ENCODE results near the gene SLIT3. TPM values are rescaled to one million over a fixed set of nuclear protein-coding genes. Genes with fewer than 3 reads are reported as not detected.

Gene SLIT3
- total RNA-seq, 4 donors from 2014 or later: 10.8 to 30.8 (median 18.4) TPM

DNA sequence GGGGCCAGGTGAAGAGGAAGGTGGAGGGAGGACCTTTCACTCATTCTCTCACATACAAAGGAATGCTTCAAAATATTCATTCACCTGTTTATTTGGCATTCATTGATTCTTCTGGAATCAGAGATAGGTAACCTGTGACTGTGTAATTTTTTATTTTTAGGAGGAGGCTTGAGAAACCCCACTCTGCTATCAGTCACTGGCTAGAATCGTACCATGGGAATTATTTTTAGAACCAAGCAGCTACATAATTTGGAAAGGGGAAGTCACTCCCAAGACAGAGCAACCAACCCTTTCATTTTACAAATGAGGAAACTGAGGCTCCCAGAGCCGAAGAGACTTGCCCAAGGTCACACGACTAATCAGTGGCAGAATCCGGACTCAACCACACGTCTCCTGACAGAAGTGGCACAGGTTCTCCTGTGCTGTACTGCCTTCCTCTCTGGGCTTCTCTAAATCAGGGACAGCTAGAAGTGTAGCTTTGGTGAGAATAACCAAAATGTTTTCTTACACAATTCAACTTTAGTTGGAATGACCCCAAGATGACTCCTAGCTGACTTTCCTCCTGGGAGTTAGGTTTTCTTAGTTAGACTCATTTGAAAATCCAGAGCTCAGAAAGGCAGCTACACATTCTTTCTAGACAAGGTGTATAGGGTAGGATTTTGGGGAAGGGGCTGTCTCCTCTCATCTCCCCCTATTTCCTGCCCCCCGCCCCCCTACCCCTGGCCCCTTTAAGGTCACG, 457.5 kb downstream of the SLIT3 start:
- DNase-seq (ENCODE audit: low spot score in 2 of 2): no peak
- H3K27ac ChIP-seq: no peak overlapping the region
- H3K27me3 ChIP-seq: no peaks in the 10 kb centered on the region
- no peak overlapping the region for H3K4me3 ChIP-seq
- no peaks in the 10 kb centered on the region for H3K4me1 ChIP-seq
- 88% methylated on average over 7 of the region's 7 CpGs for WGBS
- H3K9me3 ChIP-seq: no peaks in the 10 kb centered on the region
- no peaks in the 10 kb centered on the region for H3K36me3 ChIP-seq
- TF ChIP-seq, protein P1, sequence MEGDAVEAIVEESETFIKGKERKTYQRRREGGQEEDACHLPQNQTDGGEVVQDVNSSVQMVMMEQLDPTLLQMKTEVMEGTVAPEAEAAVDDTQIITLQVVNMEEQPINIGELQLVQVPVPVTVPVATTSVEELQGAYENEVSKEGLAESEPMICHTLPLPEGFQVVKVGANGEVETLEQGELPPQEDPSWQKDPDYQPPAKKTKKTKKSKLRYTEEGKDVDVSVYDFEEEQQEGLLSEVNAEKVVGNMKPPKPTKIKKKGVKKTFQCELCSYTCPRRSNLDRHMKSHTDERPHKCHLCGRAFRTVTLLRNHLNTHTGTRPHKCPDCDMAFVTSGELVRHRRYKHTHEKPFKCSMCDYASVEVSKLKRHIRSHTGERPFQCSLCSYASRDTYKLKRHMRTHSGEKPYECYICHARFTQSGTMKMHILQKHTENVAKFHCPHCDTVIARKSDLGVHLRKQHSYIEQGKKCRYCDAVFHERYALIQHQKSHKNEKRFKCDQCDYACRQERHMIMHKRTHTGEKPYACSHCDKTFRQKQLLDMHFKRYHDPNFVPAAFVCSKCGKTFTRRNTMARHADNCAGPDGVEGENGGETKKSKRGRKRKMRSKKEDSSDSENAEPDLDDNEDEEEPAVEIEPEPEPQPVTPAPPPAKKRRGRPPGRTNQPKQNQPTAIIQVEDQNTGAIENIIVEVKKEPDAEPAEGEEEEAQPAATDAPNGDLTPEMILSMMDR (IDR thresholded peaks at IDR 0.05): no peak
- TF ChIP-seq POLR2AphosphoS5 (IDR thresholded peaks at IDR 0.05) (no peak), POLR2A (IDR thresholded peaks at IDR 0.05) (no peak), EP300 (IDR thresholded peaks at IDR 0.05) (no peak)

DNA sequence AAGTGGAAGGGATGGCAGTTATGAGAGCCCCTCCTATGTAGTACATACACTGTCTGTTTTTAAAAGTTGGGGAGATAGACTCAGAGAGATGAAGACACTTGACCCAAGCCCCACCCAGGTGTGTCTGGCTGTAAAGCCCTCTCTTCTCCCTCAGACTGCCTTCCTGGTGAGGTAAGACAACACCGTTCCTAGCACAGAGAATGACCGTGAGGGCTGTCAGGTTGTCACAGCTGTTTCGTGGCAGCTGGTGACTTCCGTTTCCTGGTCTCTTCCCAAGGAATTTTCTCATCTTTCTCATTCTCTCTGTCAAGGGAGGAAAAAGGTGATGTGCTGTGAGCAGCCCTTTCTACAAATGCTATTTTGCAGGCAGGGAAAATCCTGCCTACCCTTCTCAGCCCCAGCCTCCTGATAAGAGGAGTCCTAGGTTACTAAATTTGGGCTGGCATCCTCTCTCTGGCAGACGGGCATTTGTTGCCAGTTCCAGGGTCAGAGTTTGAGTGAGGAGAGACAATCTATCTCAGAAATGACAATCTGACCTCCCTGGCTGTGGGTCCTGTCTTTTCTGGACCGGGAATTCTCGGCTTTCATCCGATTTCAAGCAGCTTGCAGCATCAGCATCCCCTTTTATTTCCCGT, 458.3 kb downstream of the SLIT3 start:
- H3K4me1 ChIP-seq: no peaks in the 10 kb centered on the region
- no peak overlapping the region for H3K4me3 ChIP-seq
- no peak for DNase-seq (ENCODE audit: low spot score in 2 of 2)
- no peaks in the 10 kb centered on the region for H3K9me3 ChIP-seq
- H3K27ac ChIP-seq: no peak overlapping the region
- TF ChIP-seq, protein P1 (IDR thresholded peaks at IDR 0.05): no peak
- TF ChIP-seq POLR2A (IDR thresholded peaks at IDR 0.05) (no peak), EP300 (IDR thresholded peaks at IDR 0.05) (no peak), POLR2AphosphoS5 (IDR thresholded peaks at IDR 0.05) (no peak)
- 87% methylated on average over 9 of the region's 9 CpGs for WGBS
- H3K36me3 ChIP-seq: no peaks in the 10 kb centered on the region
- H3K27me3 ChIP-seq: no peaks in the 10 kb centered on the region

DNA sequence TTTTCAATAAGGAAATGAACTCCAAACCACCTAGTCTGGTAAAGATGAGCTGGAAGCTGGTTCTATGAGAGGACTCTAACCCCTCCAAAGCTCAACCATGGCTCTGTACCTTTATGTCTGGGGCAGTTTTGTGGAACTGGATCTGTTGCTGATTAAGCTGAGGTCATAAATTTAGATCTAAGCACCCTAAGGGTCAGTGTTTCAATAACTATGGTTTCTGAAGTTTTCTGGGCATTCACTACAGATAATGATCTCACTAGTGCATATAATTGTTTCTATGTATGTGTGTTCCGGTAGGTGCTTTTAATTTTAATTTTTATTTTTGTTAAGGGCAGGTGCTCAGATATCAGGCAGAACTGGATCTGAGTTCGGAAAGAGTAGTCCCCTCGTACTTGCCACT, 463.1 kb downstream of the SLIT3 start:
- no peaks in the 10 kb centered on the region for H3K9me3 ChIP-seq
- TF ChIP-seq, protein P1 (IDR thresholded peaks at IDR 0.05): no peak
- TF ChIP-seq POLR2A (IDR thresholded peaks at IDR 0.05): no peak
- no peak for TF ChIP-seq EP300 (IDR thresholded peaks at IDR 0.05)
- TF ChIP-seq POLR2AphosphoS5 (IDR thresholded peaks at IDR 0.05): no peak
- no peak for DNase-seq (ENCODE audit: low spot score in 2 of 2)
- no peak overlapping the region for H3K27ac ChIP-seq
- H3K27me3 ChIP-seq: no peaks in the 10 kb centered on the region
- H3K4me3 ChIP-seq: no peak overlapping the region
- H3K4me1 ChIP-seq: no peaks in the 10 kb centered on the region
- WGBS: 60% methylated on average over 3 of the region's 3 CpGs
- no peaks in the 10 kb centered on the region for H3K36me3 ChIP-seq

DNA sequence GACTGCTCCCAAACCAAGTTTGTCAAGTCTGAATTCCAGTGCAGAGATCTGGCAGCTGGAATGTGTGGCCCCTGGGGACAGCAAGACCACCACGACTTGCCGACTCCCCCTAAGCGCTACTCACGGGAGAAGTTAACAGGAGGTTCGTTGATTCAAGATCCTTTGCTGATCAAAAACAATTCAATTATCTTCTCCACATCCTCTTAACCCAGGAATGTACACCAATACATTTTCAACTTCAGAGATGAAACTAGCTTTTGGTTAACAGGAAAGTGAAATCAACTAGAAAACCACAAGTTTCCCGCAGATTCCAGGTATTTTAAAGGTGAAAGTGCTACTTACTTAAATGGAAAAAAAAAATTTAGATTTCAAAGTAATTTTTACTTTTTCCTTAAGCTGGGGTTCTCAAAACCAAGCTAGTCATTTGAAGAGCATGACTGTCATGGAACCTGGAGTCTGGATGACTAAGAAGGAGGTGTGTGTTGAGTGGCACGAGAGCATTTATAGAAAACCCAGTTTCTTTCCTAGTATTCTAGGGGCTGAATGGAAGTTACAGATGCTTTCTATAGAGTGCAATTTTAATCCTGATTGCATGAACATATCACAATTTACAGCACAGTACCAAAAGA, 464.2 kb downstream of the SLIT3 start:
- no peak for DNase-seq (ENCODE audit: low spot score in 2 of 2)
- TF ChIP-seq POLR2AphosphoS5 (IDR thresholded peaks at IDR 0.05) (no peak), POLR2A (IDR thresholded peaks at IDR 0.05) (no peak), EP300 (IDR thresholded peaks at IDR 0.05) (no peak)
- TF ChIP-seq, protein P1 (IDR thresholded peaks at IDR 0.05): no peak
- H3K4me3 ChIP-seq: no peak overlapping the region
- no peaks in the 10 kb centered on the region for H3K9me3 ChIP-seq
- H3K4me1 ChIP-seq: no peaks in the 10 kb centered on the region
- no peaks in the 10 kb centered on the region for H3K36me3 ChIP-seq
- H3K27me3 ChIP-seq: no peaks in the 10 kb centered on the region
- 72% methylated on average over 7 of the region's 7 CpGs for WGBS
- H3K27ac ChIP-seq: no peak overlapping the region

DNA sequence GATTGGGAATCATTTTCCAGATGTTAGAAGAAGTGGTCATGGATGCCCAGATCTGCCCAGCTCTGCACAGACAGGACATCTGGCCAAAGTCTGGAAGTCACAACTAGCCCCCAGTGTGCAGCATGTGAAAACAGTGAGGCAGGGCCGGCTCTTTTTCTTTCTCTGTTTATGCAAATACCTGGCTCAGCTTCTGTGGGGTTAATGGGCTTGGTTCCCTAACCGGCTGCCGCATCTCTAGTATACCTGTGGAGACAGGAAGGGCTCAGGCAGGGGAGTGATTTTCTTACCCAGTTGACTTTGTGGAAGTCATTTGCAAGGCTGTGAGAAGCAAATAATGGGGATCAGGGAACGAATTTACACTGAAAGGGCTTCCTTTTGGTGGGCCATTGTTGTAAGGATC, 467.0 kb downstream of the SLIT3 start:
- 64% methylated on average over 4 of the region's 4 CpGs for WGBS
- Histone ChIP-seq H3K4me3 (no peak overlapping the region), H3K4me1 (no peaks in the 10 kb centered on the region), H3K36me3 (no peaks in the 10 kb centered on the region), H3K9me3 (no peaks in the 10 kb centered on the region), H3K27me3 (no peaks in the 10 kb centered on the region), H3K27ac (no peak overlapping the region)
- DNase-seq (ENCODE audit: low spot score in 2 of 2): no peak
- TF ChIP-seq POLR2A (IDR thresholded peaks at IDR 0.05) (no peak), POLR2AphosphoS5 (IDR thresholded peaks at IDR 0.05) (no peak)
- TF ChIP-seq, protein P1 (IDR thresholded peaks at IDR 0.05): no peak

Measured in suprapubic skin (tissue), 4 donors.